Peyer's patch (tissue), 4 donors: ENCODE results near the gene FAM131C. TPM values are rescaled to one million over a fixed set of nuclear protein-coding genes. Genes with fewer than 3 reads are reported as not detected.

Source experiments
- DNase-seq, 3 donors: peaks; one replicate each; pipeline ENCODE4 v3.0.0-alpha.2; 2017 to 2019
- H3K27ac ChIP-seq, 4 donors: fragments of 200-600 bp; sonication (generic); one replicate each; pipeline ENCODE4 v1.5.1; 2016 to 2019
- H3K27me3 ChIP-seq, 2 donors: fragments of 200-600 bp; sonication (generic); one replicate each; pipeline ENCODE4 v1.5.1; 2019
- H3K36me3 ChIP-seq, 3 donors: fragments of 200-600 bp; sonication (generic); one replicate each; pipeline ENCODE4 v1.5.1; 2016 to 2019
- H3K4me1 ChIP-seq, 4 donors: fragments of 200-600 bp; sonication (generic); one replicate each; pipeline ENCODE4 v1.5.1; 2016 to 2019
- H3K4me3 ChIP-seq, 4 donors: fragments of 200-600 bp; sonication (generic); 1 replicate in 3 of 4; 2 replicates in 1 of 4; pipeline ENCODE4 v1.5.1; 2016 to 2019; ENCODE audit warnings: mild to moderate bottlenecking in 1 of 4
- H3K9me3 ChIP-seq, 4 donors: fragments of 200-600 bp; sonication (generic); one replicate each; pipeline ENCODE4 v1.5.1; 2016 to 2019; ENCODE audit warnings: mild to moderate bottlenecking in 1 of 4
- POLR2A ChIP-seq, 2 donors: fragments of 450-650 bp; IDR thresholded peaks; one replicate each; pipeline ENCODE4 v1.5.1; 2017; ENCODE audit warnings: antibody characterized with exemption in 2 of 2, mild to moderate bottlenecking in 2 of 2, moderate library complexity in 2 of 2
- total RNA-seq, 4 donors: library from RNA; depleted of rRNA; stranded (reverse); fragments of >200 nt; gene quantifications; one replicate each; pipeline ENCODE4 v1.1.0, GENCODE V29; 2016
- TF ChIP-seq, protein P1 (sequence below), 6 experiments: fragments of 450-650 bp in 4 of 6; fragments of 200-600 bp in 2 of 6; sonication (generic) in 1 of 6; IDR thresholded peaks; one replicate each; pipeline ENCODE4 v1.5.1; 2017 to 2019; ENCODE audit warnings: antibody characterized with exemption in 6 of 6, mild to moderate bottlenecking in 3 of 6, moderate library complexity in 1 of 6

FAM131C gene
- total RNA-seq, 4 donors from 2014 or later: 0.80 to 3.5 (median 2.3) TPM; not detected in 1

- no peaks in the 10 kb centered on the region for H3K4me1 ChIP-seq
- H3K9me3 ChIP-seq: no peaks in the 10 kb centered on the region
- TF ChIP-seq, protein P1, sequence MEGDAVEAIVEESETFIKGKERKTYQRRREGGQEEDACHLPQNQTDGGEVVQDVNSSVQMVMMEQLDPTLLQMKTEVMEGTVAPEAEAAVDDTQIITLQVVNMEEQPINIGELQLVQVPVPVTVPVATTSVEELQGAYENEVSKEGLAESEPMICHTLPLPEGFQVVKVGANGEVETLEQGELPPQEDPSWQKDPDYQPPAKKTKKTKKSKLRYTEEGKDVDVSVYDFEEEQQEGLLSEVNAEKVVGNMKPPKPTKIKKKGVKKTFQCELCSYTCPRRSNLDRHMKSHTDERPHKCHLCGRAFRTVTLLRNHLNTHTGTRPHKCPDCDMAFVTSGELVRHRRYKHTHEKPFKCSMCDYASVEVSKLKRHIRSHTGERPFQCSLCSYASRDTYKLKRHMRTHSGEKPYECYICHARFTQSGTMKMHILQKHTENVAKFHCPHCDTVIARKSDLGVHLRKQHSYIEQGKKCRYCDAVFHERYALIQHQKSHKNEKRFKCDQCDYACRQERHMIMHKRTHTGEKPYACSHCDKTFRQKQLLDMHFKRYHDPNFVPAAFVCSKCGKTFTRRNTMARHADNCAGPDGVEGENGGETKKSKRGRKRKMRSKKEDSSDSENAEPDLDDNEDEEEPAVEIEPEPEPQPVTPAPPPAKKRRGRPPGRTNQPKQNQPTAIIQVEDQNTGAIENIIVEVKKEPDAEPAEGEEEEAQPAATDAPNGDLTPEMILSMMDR (IDR thresholded peaks at IDR 0.05): no peak
- TF ChIP-seq POLR2A (IDR thresholded peaks at IDR 0.05): no peak
- DNase-seq: no peak
- H3K4me3 ChIP-seq: no peak overlapping the region
- no peaks in the 10 kb centered on the region for H3K27me3 ChIP-seq
- H3K36me3 ChIP-seq: no peaks in the 10 kb centered on the region
- no peak overlapping the region for H3K27ac ChIP-seq
Measured at GRCh38 chr1:16087733-16088132, 14.3 kb upstream of the FAM131C start.

- H3K4me3 ChIP-seq: no peak overlapping the region
- TF ChIP-seq, protein P1 (IDR thresholded peaks at IDR 0.05): no peak
- TF ChIP-seq POLR2A (IDR thresholded peaks at IDR 0.05): no peak
- no peak overlapping the region for H3K27ac ChIP-seq
- no peaks in the 10 kb centered on the region for H3K36me3 ChIP-seq
- H3K4me1 ChIP-seq: no peaks in the 10 kb centered on the region
- no peaks in the 10 kb centered on the region for H3K27me3 ChIP-seq
- H3K9me3 ChIP-seq: no peaks in the 10 kb centered on the region
- DNase-seq: no peak
Measured at GRCh38 chr1:16085522-16085921, 12.1 kb upstream of the FAM131C start.

GRCh38 chr1:16083486-16083885 is 10.0 kb upstream of the FAM131C start:
- TF ChIP-seq, protein P1 (IDR thresholded peaks at IDR 0.05): no peak
- TF ChIP-seq POLR2A (IDR thresholded peaks at IDR 0.05): no peak
- Histone ChIP-seq H3K27me3 (no peaks in the 10 kb centered on the region), H3K9me3 (no peaks in the 10 kb centered on the region), H3K4me3 (no peak overlapping the region), H3K36me3 (no peaks in the 10 kb centered on the region), H3K4me1 (no peaks in the 10 kb centered on the region), H3K27ac (no peak overlapping the region)
- no peak for DNase-seq

GRCh38 chr1:16082283-16083038 is 9.0 kb upstream of the FAM131C start:
- peak; percentile 57 to 87 (median 80) for DNase-seq
- H3K4me3 ChIP-seq: no peak overlapping the region
- TF ChIP-seq, protein P1 (IDR thresholded peaks at IDR 0.05): peak; percentile 20 to 83 (median 76)
- TF ChIP-seq POLR2A (IDR thresholded peaks at IDR 0.05): no peak
- no peaks in the 10 kb centered on the region for H3K27me3 ChIP-seq
- no peaks in the 10 kb centered on the region for H3K9me3 ChIP-seq
- H3K4me1 ChIP-seq: no peaks in the 10 kb centered on the region
- H3K27ac ChIP-seq: no peak overlapping the region
- H3K36me3 ChIP-seq: no peaks in the 10 kb centered on the region

GRCh38 chr1:16081636-16082035 is 8.2 kb upstream of the FAM131C start:
- TF ChIP-seq, protein P1 (IDR thresholded peaks at IDR 0.05): no peak
- no peak for TF ChIP-seq POLR2A (IDR thresholded peaks at IDR 0.05)
- Histone ChIP-seq H3K4me1 (no peaks in the 10 kb centered on the region), H3K9me3 (no peaks in the 10 kb centered on the region), H3K36me3 (no peaks in the 10 kb centered on the region), H3K27ac (no peak overlapping the region), H3K27me3 (no peaks in the 10 kb centered on the region), H3K4me3 (no peak overlapping the region)
- no peak for DNase-seq
